Hepatocyte (in vitro differentiated cells): ENCODE data around the gene ELMOD3. TPM values are rescaled to one million over a fixed set of nuclear protein-coding genes. Genes with fewer than 3 reads are reported as not detected.
"Not testable (repeated sequence)": the region's sequence is repeated elsewhere in the genome, so short reads cannot be mapped to it uniquely, and the experiment has no call there.

Source experiments
- DNase-seq: peaks from one replicate; pipeline ENCODE4 v3.0.0-alpha.2; 2016; ENCODE audit warnings: low spot score
- H2AFZ ChIP-seq: fragments of 200-600 bp; sonication (generic); 2 replicates; pipeline ENCODE4 v1.6.0; 2016; ENCODE audit warnings: antibody characterized with exemption, mild to moderate bottlenecking
- H3K27ac ChIP-seq: fragments of 200-600 bp; sonication (generic); 2 replicates; pipeline ENCODE4 v1.5.1; 2016; ENCODE audit warnings: mild to moderate bottlenecking
- H3K27me3 ChIP-seq: fragments of 200-600 bp; sonication (generic); 2 replicates; pipeline ENCODE4 v1.6.1; 2016
- H3K36me3 ChIP-seq: fragments of 200-600 bp; sonication (generic); replicated peaks from 2 replicates; pipeline ENCODE4 v1.5.1; 2016; ENCODE audit warnings: low read depth; ENCODE audit not compliant: insufficient read depth
- H3K4me1 ChIP-seq: fragments of 200-600 bp; sonication (generic); 2 replicates; pipeline ENCODE4 v1.5.1; 2016; ENCODE audit warnings: mild to moderate bottlenecking, moderate library complexity; ENCODE audit not compliant: insufficient read depth
- H3K4me2 ChIP-seq: fragments of 200-600 bp; sonication (generic); 2 replicates; pipeline ENCODE4 v1.6.0; 2016
- H3K4me3 ChIP-seq: fragments of 200-600 bp; sonication (generic); 2 replicates; pipeline ENCODE4 v1.5.1; 2016; ENCODE audit warnings: mild to moderate bottlenecking
- H3K79me2 ChIP-seq: fragments of 200-600 bp; sonication (generic); 2 replicates; pipeline ENCODE4 v1.6.0; 2017; ENCODE audit warnings: mild to moderate bottlenecking
- H3K9me2 ChIP-seq: fragments of 200-600 bp; sonication (generic); replicated peaks from 2 replicates; pipeline ENCODE4 v1.6.0; 2017; ENCODE audit warnings: mild to moderate bottlenecking; ENCODE audit not compliant: insufficient read depth
- H3K9me3 ChIP-seq: fragments of 200-600 bp; sonication (generic); 2 replicates; pipeline ENCODE4 v1.5.1; 2016; ENCODE audit warnings: low read depth, mild to moderate bottlenecking
- H4K20me1 ChIP-seq: fragments of 200-600 bp; sonication (generic); 2 replicates; pipeline ENCODE4 v1.6.0; 2016; ENCODE audit warnings: mild to moderate bottlenecking; ENCODE audit not compliant: insufficient read depth, poor library complexity, severe bottlenecking
- CTCF ChIP-seq: fragments of 200-600 bp; sonication (generic); IDR thresholded peaks from 2 replicates; pipeline ENCODE4 v1.5.1; 2016; ENCODE audit warnings: antibody characterized with exemption, mild to moderate bottlenecking; ENCODE audit not compliant: poor library complexity
- EZH2 ChIP-seq: fragments of 200-600 bp; sonication (generic); IDR thresholded peaks from 2 replicates; pipeline ENCODE4 v1.6.1; 2016; ENCODE audit warnings: antibody characterized with exemption, mild to moderate bottlenecking, borderline replicate concordance
- EZH2phosphoT487 ChIP-seq: fragments of 200-600 bp; sonication (generic); IDR thresholded peaks from one replicate; pipeline ENCODE4 v1.6.1; 2018; ENCODE audit warnings: antibody characterized with exemption, mild to moderate bottlenecking, low read depth, moderate library complexity; ENCODE audit not compliant: unreplicated experiment, severe bottlenecking
- WGBS: methylation state at CpG from one replicate; pipeline ENCODE4 v1.1.6; 2016; ENCODE audit warnings: low lambda C conversion rate; ENCODE audit errors: missing lambda C conversion rate; 5-methylcytosine and 5-hydroxymethylcytosine counted together
- polyA plus RNA-seq: library from polyadenylated mRNA; unstranded; fragments of >200 nt; fragmentation: Nextera tagmentation; extraction: Ambion mirVana; gene quantifications from 2 replicates; pipeline ENCODE4 v1.2.1, GENCODE V29; 2016
- total RNA-seq: library from RNA; depleted of rRNA; stranded (reverse); fragments of >200 nt; gene quantifications from 2 replicates; pipeline ENCODE4 v1.2.3, GENCODE V29; 2014

ELMOD3 gene
- total and polyA plus RNA-seq, 2 experiments from 2014 or later: 18.1 to 25.1 TPM

GRCh38 chr2:85410584-85411404 is 56.2 kb downstream of the ELMOD3 start:
- Histone ChIP-seq H3K4me1 (peaks cover 22% of the 10 kb centered on the region), H3K4me3 (no peak overlapping the region), H4K20me1 (no peaks in the 10 kb centered on the region), H3K36me3 (no peaks in the 10 kb centered on the region), H3K9me3 (no peaks in the 10 kb centered on the region), H3K9me2 (no peaks in the 10 kb centered on the region), H3K4me2 (peak overlapping the region; percentile 22), H3K27me3 (no peaks in the 10 kb centered on the region), H3K27ac (peak overlapping the region; percentile 37), H3K79me2 (peaks cover 21% of the 10 kb centered on the region), H2AFZ (no peak overlapping the region)
- TF ChIP-seq EZH2: no peak
- 82% methylated on average over 13 of the region's 13 CpGs for WGBS
- DNase-seq: no peak

DNA sequence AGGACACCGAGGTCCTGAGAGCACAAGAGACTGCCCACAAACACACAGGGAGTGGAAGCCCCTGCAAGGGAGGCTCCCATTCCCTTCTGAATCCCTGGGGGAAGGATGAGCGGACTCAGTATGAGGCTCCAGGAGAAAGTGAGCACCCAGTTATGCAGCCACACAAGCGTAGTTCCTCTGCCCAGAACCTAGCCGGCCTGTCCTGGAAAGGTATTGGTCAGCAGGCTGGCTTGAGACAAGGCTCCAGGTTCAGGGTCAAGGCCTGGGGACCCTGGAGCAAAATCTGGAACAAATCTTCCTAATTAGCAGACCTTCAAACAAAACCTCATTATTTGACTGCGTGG is 56.8 kb downstream of the ELMOD3 start:
- DNase-seq: no peak
- Histone ChIP-seq H3K4me3 (no peak overlapping the region), H3K79me2 (peaks cover 21% of the 10 kb centered on the region), H3K4me2 (no peak overlapping the region), H3K36me3 (no peaks in the 10 kb centered on the region), H3K4me1 (peaks cover 22% of the 10 kb centered on the region), H4K20me1 (no peaks in the 10 kb centered on the region), H3K9me2 (no peaks in the 10 kb centered on the region), H3K9me3 (no peaks in the 10 kb centered on the region), H3K27ac (no peak overlapping the region), H2AFZ (no peak overlapping the region), H3K27me3 (no peaks in the 10 kb centered on the region)
- TF ChIP-seq CTCF: no peak
- TF ChIP-seq EZH2phosphoT487: no peak
- TF ChIP-seq EZH2: no peak
- 85% methylated on average over 5 of the region's 5 CpGs for WGBS

DNA sequence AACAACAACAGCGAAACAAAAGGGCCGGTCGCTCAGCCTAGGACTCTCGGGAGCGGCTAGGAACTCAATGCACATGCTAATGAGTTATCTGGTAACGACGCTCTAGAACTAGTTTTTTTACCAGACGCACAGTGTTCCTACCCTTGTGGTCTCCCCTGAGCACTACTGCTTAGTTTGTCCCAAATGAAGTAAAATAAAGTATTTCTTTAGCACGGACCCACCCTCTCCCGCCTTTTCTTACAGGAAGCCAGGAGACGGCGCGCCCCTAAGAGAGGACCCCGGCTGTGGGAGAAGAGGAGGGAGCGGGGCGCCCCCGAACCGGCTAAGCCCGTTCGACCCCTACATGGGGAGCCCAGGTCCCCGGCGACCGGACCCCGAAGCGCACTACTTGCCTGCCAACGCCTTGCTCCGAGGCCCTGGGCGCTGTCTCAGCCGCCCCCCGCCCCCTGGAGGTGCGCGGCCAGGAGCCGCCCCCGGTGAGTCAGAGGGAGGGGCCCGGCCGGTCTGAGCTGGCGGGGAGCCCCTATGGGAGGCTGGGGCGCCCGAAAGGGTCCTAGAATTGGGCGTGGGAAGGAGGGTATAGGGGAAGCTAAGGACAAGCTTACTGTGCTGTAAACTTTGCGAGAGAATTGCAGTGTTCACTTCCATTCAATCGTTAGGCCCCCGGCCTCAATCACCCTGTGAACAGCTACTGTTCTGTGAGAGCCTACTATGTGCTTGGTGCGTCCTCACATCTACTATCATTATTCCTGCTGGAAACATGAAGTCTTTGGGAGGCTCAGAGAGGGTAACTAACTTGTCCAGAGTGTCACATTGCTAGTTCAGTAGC is 59.2 kb downstream of the ELMOD3 start:
- Histone ChIP-seq H3K4me1 (peaks cover 26% of the 10 kb centered on the region), H3K9me2 (no peaks in the 10 kb centered on the region), H3K9me3 (no peaks in the 10 kb centered on the region), H2AFZ (peak overlapping the region; percentile 25), H3K4me3 (peak overlapping the region; percentile 8), H3K27ac (peak overlapping the region; percentile 85), H3K79me2 (peaks cover 21% of the 10 kb centered on the region), H3K4me2 (peak overlapping the region; percentile 80), H4K20me1 (no peaks in the 10 kb centered on the region), H3K36me3 (no peaks in the 10 kb centered on the region), H3K27me3 (no peaks in the 10 kb centered on the region)
- TF ChIP-seq EZH2: no peak
- no peak for TF ChIP-seq CTCF
- no peak for TF ChIP-seq EZH2phosphoT487
- DNase-seq: peak; percentile 90
- 4% methylated on average over 39 of the region's 44 CpGs for WGBS

DNA sequence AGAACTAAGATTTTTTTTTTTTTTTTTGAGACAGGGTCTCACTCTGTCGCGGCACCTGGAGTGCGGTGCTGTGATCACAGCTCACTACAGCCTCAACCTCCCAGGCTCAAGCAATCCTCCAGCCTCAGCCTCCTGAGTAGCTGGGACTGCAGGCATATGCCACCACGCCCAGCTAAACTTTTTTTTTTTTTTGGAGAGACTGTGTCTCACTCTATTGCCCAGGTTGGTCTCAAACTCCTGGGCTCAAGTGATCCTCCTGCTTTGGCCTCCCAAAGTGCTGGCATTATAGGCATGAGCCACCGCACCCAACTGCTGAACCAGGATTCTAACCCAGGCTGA is 59.8 kb downstream of the ELMOD3 start:
- H3K4me3 ChIP-seq: peak overlapping the region; percentile 8
- peak overlapping the region; percentile 80 for H3K4me2 ChIP-seq
- H3K9me2 ChIP-seq, DNase-seq, H3K27me3 ChIP-seq, H3K9me3 ChIP-seq, H4K20me1 ChIP-seq, H3K36me3 ChIP-seq: not testable (repeated sequence)
- WGBS: 90% methylated on average over 5 of the region's 5 CpGs
- peaks cover 20% of the 10 kb centered on the region for H3K79me2 ChIP-seq
- H3K27ac ChIP-seq: peak overlapping the region; percentile 85
- peaks cover 32% of the 10 kb centered on the region for H3K4me1 ChIP-seq
- H2AFZ ChIP-seq: peak overlapping the region; percentile 25
